ENCODE results near the gene TTC12. TPM values are rescaled to one million over a fixed set of nuclear protein-coding genes. Genes with fewer than 3 reads are reported as not detected.
A peak's percentile ranks its signal among the peaks of the same experiment; 100 is the strongest.

The TTC12 gene
- total RNA-seq, 1 experiment from 2014 or later = 7.6 TPM

DNA sequence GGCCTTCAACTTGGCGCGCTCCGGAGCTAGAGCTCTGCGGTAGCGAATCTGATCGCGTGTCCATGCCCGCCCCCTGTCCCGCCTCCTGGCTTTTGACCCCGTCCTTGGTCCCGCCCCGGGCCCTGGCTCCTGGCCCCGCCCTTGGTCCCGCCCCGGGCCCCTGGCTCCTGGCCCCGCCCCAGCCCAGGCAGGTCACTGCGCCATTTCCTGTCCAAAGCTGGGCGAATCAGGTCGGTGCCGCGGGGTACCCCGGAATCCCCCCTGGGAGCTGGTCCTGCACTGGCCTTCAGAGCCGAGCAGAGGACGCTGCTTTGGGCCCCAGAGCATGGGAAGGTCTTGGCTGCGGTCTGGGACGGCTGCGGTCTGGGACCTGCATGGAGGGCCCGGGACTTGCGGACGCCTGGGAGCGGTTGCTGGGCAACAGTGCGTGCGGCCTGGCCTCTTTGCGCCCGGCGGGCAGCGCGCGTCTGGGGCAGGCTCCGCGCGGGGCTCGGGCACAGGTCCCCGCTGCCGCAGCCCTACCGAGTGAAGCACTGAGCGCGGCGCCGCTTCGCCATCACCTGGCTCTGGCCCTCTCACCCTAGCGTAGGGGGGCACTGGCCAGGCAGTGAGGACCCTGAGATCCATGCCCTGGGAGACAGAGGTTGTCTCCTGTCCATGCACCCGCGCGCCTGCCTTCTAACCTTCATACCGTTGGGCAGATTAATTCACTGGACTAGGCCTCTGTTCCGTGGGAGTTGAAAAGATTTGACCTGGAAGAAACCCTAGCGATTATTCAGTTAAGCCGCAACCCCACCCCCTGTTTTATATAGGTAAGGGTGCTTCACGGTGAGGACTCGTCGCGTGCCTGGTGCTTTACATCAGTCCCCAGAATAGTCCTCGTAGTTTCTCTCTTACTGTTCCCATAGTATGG, at the start of gene TTC12 (continued):
- TF ChIP-seq, protein P1, sequence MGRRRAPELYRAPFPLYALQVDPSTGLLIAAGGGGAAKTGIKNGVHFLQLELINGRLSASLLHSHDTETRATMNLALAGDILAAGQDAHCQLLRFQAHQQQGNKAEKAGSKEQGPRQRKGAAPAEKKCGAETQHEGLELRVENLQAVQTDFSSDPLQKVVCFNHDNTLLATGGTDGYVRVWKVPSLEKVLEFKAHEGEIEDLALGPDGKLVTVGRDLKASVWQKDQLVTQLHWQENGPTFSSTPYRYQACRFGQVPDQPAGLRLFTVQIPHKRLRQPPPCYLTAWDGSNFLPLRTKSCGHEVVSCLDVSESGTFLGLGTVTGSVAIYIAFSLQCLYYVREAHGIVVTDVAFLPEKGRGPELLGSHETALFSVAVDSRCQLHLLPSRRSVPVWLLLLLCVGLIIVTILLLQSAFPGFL (CRISPR knock-in tag; IDR thresholded peaks at IDR 0.05; ENCODE audit: borderline replicate concordance) = no peak
- TF ChIP-seq, protein P2, sequence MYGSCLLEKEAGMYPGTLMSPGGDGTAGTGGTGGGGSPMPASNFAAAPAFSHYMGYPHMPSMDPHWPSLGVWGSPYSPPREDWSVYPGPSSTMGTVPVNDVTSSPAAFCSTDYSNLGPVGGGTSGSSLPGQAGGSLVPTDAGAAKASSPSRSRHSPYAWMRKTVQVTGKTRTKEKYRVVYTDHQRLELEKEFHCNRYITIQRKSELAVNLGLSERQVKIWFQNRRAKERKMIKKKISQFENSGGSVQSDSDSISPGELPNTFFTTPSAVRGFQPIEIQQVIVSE (CRISPR knock-in tag; IDR thresholded peaks at IDR 0.05; ENCODE audit: borderline replicate concordance) = no peak
- TF ChIP-seq JAZF1 (CRISPR knock-in tag; IDR thresholded peaks at IDR 0.05) = no peak
- no peak for TF ChIP-seq GRHL2 (CRISPR knock-in tag; IDR thresholded peaks at IDR 0.05; ENCODE audit: insufficient replicate concordance, severe bottlenecking)
- no peak for TF ChIP-seq RORB (CRISPR knock-in tag; IDR thresholded peaks at IDR 0.05)
- TF ChIP-seq NFE2L1 (CRISPR knock-in tag; IDR thresholded peaks at IDR 0.05) = peak; percentile 37; the same call in 1 of the 2 replicates
- TF ChIP-seq FOXJ3 (CRISPR knock-in tag; IDR thresholded peaks at IDR 0.05; ENCODE audit: borderline replicate concordance) = no peak
- TF ChIP-seq, protein P3, sequence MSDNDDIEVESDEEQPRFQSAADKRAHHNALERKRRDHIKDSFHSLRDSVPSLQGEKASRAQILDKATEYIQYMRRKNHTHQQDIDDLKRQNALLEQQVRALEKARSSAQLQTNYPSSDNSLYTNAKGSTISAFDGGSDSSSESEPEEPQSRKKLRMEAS (CRISPR knock-in tag; IDR thresholded peaks at IDR 0.05) = peak; percentile 79
- TF ChIP-seq ZNF671 (CRISPR knock-in tag; IDR thresholded peaks at IDR 0.05) = no peak
- TF ChIP-seq, protein P4, sequence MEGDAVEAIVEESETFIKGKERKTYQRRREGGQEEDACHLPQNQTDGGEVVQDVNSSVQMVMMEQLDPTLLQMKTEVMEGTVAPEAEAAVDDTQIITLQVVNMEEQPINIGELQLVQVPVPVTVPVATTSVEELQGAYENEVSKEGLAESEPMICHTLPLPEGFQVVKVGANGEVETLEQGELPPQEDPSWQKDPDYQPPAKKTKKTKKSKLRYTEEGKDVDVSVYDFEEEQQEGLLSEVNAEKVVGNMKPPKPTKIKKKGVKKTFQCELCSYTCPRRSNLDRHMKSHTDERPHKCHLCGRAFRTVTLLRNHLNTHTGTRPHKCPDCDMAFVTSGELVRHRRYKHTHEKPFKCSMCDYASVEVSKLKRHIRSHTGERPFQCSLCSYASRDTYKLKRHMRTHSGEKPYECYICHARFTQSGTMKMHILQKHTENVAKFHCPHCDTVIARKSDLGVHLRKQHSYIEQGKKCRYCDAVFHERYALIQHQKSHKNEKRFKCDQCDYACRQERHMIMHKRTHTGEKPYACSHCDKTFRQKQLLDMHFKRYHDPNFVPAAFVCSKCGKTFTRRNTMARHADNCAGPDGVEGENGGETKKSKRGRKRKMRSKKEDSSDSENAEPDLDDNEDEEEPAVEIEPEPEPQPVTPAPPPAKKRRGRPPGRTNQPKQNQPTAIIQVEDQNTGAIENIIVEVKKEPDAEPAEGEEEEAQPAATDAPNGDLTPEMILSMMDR (IDR thresholded peaks at IDR 0.05) = no peak
- TF ChIP-seq ZNF232 (CRISPR knock-in tag; IDR thresholded peaks at IDR 0.05) = no peak
- TF ChIP-seq MYBL2 (CRISPR knock-in tag; IDR thresholded peaks at IDR 0.05) = 0 out of 2 replicates have a peak, but pooled peaks have one; percentile 51
- no peak for TF ChIP-seq CBFB (CRISPR knock-in tag; IDR thresholded peaks at IDR 0.05; ENCODE audit: low read depth)
- TF ChIP-seq, protein P5, sequence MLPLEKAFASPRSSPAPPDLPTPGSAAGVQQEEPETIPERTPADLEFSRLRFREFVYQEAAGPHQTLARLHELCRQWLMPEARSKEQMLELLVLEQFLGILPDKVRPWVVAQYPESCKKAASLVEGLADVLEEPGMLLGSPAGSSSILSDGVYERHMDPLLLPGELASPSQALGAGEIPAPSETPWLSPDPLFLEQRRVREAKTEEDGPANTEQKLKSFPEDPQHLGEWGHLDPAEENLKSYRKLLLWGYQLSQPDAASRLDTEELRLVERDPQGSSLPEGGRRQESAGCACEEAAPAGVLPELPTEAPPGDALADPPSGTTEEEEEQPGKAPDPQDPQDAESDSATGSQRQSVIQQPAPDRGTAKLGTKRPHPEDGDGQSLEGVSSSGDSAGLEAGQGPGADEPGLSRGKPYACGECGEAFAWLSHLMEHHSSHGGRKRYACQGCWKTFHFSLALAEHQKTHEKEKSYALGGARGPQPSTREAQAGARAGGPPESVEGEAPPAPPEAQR (CRISPR knock-in tag; IDR thresholded peaks at IDR 0.05) = no peak
- no peak for TF ChIP-seq TEAD4 (CRISPR knock-in tag; IDR thresholded peaks at IDR 0.05)
- TF ChIP-seq, protein P6, sequence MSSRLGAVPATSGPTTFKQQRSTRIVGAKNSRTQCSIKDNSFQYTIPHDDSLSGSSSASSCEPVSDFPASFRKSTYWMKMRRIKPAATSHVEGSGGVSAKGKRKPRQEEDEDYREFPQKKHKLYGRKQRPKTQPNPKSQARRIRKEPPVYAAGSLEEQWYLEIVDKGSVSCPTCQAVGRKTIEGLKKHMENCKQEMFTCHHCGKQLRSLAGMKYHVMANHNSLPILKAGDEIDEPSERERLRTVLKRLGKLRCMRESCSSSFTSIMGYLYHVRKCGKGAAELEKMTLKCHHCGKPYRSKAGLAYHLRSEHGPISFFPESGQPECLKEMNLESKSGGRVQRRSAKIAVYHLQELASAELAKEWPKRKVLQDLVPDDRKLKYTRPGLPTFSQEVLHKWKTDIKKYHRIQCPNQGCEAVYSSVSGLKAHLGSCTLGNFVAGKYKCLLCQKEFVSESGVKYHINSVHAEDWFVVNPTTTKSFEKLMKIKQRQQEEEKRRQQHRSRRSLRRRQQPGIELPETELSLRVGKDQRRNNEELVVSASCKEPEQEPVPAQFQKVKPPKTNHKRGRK (CRISPR knock-in tag; IDR thresholded peaks at IDR 0.05; ENCODE audit: borderline replicate concordance) = no peak
- TF ChIP-seq ZNF263 (CRISPR knock-in tag; IDR thresholded peaks at IDR 0.05; ENCODE audit: low read depth) = no peak
- no peak for TF ChIP-seq ZNF138 (CRISPR knock-in tag; conservative IDR thresholded peaks at IDR 0.05)
- no peak for TF ChIP-seq EMX1 (CRISPR knock-in tag; IDR thresholded peaks at IDR 0.05)
- peak; percentile 86; the same call in 1 of the 2 replicates for TF ChIP-seq ZBTB21 (CRISPR knock-in tag; IDR thresholded peaks at IDR 0.05; ENCODE audit: borderline replicate concordance)
- no peak for TF ChIP-seq OVOL2 (CRISPR knock-in tag; IDR thresholded peaks at IDR 0.05; ENCODE audit: borderline replicate concordance)
- no peak for TF ChIP-seq ESRRA (CRISPR knock-in tag; IDR thresholded peaks at IDR 0.05; ENCODE audit: borderline replicate concordance)
- TF ChIP-seq FOXK1 (CRISPR knock-in tag; IDR thresholded peaks at IDR 0.05) = peak; percentile 31; the same call in 1 of the 2 replicates
- TF ChIP-seq, protein P7, sequence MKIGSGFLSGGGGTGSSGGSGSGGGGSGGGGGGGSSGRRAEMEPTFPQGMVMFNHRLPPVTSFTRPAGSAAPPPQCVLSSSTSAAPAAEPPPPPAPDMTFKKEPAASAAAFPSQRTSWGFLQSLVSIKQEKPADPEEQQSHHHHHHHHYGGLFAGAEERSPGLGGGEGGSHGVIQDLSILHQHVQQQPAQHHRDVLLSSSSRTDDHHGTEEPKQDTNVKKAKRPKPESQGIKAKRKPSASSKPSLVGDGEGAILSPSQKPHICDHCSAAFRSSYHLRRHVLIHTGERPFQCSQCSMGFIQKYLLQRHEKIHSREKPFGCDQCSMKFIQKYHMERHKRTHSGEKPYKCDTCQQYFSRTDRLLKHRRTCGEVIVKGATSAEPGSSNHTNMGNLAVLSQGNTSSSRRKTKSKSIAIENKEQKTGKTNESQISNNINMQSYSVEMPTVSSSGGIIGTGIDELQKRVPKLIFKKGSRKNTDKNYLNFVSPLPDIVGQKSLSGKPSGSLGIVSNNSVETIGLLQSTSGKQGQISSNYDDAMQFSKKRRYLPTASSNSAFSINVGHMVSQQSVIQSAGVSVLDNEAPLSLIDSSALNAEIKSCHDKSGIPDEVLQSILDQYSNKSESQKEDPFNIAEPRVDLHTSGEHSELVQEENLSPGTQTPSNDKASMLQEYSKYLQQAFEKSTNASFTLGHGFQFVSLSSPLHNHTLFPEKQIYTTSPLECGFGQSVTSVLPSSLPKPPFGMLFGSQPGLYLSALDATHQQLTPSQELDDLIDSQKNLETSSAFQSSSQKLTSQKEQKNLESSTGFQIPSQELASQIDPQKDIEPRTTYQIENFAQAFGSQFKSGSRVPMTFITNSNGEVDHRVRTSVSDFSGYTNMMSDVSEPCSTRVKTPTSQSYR (CRISPR knock-in tag; IDR thresholded peaks at IDR 0.05) = peak; percentile 48; the same call in 1 of the 2 replicates
- TF ChIP-seq, protein P8, sequence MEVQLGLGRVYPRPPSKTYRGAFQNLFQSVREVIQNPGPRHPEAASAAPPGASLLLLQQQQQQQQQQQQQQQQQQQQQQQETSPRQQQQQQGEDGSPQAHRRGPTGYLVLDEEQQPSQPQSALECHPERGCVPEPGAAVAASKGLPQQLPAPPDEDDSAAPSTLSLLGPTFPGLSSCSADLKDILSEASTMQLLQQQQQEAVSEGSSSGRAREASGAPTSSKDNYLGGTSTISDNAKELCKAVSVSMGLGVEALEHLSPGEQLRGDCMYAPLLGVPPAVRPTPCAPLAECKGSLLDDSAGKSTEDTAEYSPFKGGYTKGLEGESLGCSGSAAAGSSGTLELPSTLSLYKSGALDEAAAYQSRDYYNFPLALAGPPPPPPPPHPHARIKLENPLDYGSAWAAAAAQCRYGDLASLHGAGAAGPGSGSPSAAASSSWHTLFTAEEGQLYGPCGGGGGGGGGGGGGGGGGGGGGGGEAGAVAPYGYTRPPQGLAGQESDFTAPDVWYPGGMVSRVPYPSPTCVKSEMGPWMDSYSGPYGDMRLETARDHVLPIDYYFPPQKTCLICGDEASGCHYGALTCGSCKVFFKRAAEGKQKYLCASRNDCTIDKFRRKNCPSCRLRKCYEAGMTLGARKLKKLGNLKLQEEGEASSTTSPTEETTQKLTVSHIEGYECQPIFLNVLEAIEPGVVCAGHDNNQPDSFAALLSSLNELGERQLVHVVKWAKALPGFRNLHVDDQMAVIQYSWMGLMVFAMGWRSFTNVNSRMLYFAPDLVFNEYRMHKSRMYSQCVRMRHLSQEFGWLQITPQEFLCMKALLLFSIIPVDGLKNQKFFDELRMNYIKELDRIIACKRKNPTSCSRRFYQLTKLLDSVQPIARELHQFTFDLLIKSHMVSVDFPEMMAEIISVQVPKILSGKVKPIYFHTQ (CRISPR knock-in tag; IDR thresholded peaks at IDR 0.05) = no peak
